HG03060 (cell line): Measurements from ENCODE around the gene CYTL1.
"Not testable (repeated sequence)": the region's sequence is repeated elsewhere in the genome, so short reads cannot be mapped to it uniquely, and the experiment has no call there.

ENCODE experiments used
- ATAC-seq: cut with Tn5 transposase; IDR thresholded peaks from one replicate; pipeline ENCODE4 v1.9.1; 2021; ENCODE audit warnings: low read depth, moderate number of reproducible peaks; ENCODE audit not compliant: unreplicated experiment

CYTL1 gene, protein sequence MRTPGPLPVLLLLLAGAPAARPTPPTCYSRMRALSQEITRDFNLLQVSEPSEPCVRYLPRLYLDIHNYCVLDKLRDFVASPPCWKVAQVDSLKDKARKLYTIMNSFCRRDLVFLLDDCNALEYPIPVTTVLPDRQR

DNA sequence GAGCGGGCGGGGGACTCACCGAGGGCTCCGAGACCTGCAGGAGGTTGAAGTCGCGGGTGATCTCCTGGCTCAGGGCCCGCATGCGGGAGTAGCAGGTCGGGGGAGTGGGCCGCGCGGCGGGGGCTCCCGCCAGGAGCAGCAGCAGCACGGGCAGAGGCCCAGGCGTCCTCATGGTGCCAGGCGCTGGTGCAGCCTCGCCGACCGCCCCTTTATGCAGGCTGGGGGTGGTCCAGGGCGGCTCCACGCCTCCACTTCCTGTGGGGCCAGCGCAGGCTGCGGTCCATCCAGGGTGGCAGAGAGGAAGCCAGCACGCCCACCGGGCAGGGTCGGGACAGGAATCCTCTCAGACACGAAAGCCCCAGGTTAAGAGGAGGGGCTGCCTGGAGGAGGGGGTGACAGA, at the start of gene CYTL1:
CYTL1 (minus strand) TSS at position 185 of the 400 bp plus-strand sequence; CDS start at position 172, 13 bp downstream.
- no peak for ATAC-seq

DNA sequence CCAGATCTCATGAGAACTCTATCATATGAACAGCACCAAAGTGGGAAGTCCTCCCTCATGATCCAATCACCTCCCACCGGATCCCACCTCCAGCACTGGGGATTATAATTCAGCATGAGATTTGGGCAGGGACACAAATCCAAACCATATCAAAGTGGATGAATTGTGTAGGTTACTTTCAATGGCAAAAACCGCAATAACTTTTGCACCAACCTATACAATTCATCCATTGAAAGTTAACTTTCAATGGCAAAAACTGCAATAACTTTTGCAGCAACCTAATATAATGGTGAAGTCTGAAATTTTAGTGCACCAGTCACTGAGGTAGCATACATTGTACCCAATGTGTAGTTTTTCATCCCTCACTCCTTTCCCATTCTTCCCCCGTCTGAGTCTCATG, 48.6 kb upstream of the CYTL1 start:
- ATAC-seq, result no peak

- not testable (repeated sequence) for ATAC-seq
Measured at GRCh38 chr4:5066968-5067367, 47.7 kb upstream of the CYTL1 start.

DNA sequence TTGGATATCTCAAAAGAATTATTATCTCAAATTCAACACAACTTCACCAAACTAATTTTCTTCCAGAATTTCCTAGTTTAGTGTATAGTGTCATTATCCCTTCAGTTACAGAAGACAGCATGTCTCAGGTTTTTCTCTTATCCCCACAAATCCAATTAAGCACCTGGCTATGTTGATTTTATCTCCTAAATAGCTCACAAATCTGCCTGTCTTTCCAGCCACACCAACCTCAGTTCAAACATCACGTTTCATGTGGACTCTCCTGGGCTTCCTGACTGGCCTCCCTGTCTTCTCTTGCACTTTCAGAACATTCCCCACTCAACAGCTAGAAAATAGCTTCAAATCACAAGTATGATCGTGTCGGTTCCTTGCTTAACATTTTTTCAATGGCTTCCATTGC, 46.8 kb upstream of the CYTL1 start:
- ATAC-seq, result no peak

DNA sequence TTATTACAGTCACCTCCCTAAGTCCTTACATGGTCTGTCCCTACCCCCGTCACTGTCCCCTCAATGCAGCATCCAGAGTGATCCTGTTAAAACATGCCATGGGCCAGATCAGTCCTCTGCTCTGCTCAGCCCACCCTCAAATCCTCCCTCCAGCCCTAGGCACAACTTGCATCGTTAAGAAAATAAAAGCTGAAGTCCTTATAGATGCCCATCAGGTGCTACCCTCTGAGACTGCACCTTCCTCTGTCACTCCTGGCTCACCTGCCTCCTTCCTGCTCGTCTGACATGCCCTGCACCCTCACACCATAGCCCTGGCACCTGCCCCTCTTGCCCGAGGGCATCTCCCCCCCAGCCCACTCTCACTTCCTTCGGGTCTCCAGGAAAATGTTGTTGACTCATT, 36.2 kb upstream of the CYTL1 start:
- ATAC-seq, result no peak

DNA sequence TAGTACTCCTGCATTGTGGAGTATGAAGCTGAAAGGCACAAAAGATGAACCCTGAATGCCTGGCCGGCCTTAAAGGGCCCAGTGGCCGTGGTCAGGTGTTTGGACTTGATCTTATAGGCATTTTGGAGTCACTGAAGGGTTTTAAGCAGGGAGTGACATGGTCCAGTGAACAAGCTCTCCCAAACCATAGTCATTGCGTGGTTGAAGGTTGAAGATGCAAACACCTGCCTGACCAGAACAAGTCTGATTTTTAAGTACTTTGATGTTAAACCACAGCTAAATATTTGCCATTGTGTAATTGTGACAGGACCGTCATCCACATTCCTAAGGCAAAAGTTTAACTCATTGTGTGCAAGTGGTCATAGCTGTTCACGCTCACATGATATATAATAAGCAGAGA, 35.3 kb upstream of the CYTL1 start:
- ATAC-seq, result no peak

GRCh38 chr4:5052726-5053425, 33.6 kb upstream of the CYTL1 start:
- ATAC-seq, result no peak

- no peak for ATAC-seq
Measured at GRCh38 chr4:5052204-5052702, 33.0 kb upstream of the CYTL1 start.

GRCh38 chr4:5051278-5052203, 32.3 kb upstream of the CYTL1 start, which contains the start of gene STK32B:
TSS of gene STK32B (plus strand) at chr4:5051480.
- ATAC-seq, result no peak

DNA sequence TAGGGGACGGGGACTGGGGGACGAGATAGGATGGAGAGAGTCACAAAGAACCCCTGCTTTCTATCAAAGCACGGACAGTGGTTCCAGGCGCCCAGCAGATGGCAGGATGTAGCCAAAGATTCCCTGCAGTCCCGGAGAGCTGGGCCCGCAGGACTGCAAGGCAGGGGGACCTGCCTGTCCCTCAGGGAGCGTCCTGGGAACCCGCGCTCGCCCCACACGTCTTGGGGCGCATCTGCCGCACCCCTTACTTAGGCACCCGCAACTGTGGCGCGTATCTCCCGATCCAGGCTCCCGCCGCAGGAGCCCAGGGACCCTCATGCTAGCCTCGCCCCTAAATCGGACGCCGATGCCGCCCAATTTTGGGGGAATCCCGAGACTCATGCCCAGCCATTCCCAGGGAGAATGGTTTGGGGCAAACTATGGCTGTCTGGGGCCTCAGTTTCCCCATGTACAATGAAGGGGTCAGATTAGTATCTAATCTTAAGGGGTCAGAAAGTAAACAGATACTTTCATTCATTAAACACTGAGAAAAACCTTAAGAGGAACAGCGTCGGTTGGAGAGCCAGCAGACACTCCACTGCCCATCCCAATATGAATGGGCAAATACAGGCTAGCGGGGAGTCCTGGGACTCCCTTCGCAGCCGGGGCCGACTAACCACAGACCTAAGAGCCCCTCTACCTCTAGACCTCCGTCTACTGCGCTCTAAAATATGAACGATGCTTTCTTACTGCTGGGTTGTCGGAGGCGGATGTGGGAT, 31.4 kb upstream of the CYTL1 start:
- ATAC-seq, result no peak

DNA sequence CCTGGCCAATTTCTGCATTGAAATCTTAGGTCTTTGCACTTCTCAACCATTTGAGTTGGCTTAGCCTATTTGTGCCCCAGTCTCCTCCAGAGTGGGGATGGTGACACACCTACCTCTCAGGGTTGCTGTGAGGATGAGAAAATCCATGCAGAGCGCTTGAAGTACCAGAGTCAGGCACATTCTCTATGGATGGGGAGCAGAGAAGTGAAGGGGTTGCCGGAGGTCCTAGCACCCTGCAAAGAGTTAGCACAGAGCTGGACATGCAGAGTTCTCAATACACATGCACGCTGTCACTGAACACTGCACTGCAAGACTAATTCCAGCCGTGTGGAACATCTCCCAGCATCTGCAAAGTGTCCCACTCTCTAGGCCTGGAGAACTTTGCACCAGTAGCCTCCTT, 29.5 kb upstream of the CYTL1 start:
- ATAC-seq, result no peak

GRCh38 chr4:5045097-5045496, 25.8 kb upstream of the CYTL1 start:
- no peak for ATAC-seq

GRCh38 chr4:5044341-5044740, 25.1 kb upstream of the CYTL1 start:
- ATAC-seq, result no peak

- no peak for ATAC-seq
Measured at GRCh38 chr4:5043579-5043978, 24.3 kb upstream of the CYTL1 start.

- ATAC-seq, result no peak
Measured at GRCh38 chr4:5041699-5042098, 22.4 kb upstream of the CYTL1 start.

GRCh38 chr4:5040856-5041620, 21.8 kb upstream of the CYTL1 start:
- ATAC-seq, result no peak

DNA sequence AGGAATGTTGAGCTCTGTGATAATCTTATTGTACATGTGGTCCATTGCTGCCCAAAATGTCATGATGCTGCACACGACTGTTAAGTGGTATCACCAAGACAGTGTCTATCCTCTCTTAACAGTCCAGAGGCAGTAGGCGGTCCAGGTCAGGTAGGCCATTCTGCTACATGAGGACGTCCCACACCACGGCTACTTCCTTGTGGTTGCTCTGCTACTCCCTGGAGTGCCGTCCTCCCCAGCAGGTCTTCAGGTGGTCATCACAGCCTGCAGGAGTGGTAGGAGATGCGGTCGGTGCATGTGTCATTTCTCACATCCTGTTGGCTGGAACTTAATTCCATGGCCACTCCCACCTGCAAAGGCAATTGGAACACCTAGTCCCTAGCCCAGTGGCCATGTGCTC, 20.5 kb upstream of the CYTL1 start:
- no peak for ATAC-seq

- no peak for ATAC-seq
Measured at GRCh38 chr4:5037553-5038551, 18.6 kb upstream of the CYTL1 start.

- ATAC-seq, result no peak
Measured at GRCh38 chr4:5036239-5036638, 17.0 kb upstream of the CYTL1 start.
